Mesenteric fat pad (tissue), 1 donor: Measurements from ENCODE around the gene NCK2. TPM values are rescaled to one million over a fixed set of nuclear protein-coding genes. Genes with fewer than 3 reads are reported as not detected.

ENCODE experiments used
- DNase-seq: peaks from one replicate; pipeline ENCODE4 v3.0.0-alpha.2; 2020; ENCODE audit warnings: low spot score
- total RNA-seq: library from RNA; stranded (reverse); fragmentation: NEBNext Ultra II Directional; extraction: Animal tissue kit (Norgen Biotek cat#: 25700); gene quantifications from one replicate; pipeline ENCODE4 v1.2.1, GENCODE V29; 2021
- donor health status: DM: yes; HTN: yes; CAD: no.

NCK2 gene
- total RNA-seq, 1 donor from 2014 or later: 39.7 TPM

DNA sequence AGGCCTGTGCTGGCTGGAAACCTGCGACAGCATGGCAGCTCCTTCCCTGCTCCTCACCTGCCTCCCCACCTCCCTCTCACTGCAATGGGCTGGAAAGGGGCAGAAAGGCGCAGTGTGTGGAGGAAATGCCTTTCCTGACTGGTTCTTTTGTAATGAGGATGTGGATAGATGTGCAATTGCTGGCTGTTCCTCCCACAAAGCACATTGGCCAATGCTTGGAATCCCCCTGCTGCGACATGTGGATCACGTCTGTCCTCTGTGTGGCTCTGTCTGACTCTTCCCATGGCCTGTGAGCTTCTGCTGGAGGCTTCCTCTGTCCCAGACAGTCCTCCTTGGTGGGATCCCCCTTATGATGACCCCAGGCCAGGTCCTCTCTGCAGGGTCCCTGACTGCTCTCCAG, 172.5 kb downstream of the NCK2 start:
- no peak for DNase-seq

DNA sequence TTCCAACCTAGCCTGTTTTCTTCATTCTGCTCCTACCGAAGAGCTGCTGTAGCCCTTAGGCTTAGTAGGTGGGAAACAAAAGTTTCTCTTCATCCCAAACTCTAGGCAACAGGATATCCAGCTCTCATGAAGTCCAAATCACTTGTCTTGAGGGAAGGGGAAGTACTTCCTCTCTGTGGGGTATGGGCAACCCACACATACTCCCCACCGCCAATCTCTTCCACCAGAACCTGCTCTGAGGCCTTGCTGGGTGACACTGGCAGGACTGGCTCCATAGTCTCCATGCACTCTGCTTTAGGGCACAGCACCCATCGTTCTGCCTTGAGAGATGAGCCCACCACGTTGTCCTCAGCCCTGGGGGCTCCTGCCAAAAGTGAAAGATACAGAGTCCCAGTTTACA, 173.0 kb downstream of the NCK2 start:
- DNase-seq: no peak

DNA sequence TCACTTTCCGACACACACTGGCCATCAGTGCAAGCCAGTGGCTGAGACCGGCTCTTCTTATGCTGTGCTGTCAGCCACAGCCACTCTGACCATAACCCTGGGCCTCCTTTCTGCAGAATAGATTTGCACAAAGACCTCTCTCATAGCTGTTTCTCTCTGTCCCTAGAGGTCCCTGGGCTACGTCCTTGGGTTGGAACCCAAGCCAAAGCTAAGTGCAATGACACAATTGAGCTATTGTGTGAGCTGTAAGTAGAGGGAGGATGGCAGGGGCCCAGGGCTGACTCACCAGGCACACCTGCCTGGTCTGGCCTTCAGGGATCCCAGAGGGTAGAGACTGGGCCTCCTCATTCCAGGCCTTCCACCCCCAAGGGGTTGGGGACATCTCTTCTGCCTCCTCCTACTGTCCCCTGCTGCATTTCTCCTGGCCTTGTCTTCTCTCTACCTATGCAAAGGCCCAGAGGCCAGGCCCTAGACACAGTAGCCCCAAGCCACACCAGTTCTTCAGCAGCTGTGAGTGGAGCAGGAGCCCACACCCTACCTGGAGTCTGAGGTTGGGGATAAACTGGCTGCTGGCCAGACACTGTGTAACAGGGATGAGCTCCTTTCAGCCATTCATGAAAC, 174.6 kb downstream of the NCK2 start:
- DNase-seq: no peak

DNA sequence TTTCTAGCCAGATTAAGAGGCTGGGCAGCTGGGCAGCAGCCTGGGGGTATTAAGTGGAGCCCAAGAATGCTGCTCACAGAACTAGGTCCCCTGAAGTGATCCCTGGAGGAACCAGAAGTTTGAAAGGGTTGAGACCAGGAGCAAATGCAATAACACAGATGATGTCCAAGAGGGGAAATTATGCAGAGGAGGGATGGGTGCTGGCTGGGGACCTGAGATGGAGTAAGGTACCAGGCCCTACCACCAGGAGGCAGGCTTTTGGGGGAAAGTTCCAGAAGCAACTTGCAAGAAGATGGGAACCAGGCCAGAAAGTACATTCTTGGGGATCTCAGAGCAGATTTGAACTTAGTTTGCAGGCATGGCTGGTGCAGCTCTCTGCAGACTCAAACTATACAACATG, 175.1 kb downstream of the NCK2 start:
- DNase-seq: no peak

DNA sequence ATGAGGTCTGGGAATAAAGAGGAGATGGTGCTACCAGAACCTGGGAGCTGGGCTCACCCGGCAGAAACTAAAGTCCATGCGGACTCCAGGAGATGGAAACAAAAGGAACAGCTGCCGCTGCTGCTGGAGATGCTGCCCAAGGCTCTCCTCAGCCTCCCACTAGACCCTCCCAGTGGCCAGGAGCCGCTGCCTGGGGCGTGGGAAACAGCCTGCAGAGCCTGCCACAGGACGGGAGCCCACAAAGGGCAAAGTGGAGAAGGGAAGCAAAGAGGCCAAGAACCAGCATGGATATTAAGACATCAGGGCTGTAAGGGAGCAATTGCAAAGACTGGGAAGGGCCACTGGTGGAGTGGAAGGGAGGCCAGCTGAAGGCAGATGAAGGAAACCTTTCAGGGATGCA, 179.6 kb downstream of the NCK2 start:
- no peak for DNase-seq

DNA sequence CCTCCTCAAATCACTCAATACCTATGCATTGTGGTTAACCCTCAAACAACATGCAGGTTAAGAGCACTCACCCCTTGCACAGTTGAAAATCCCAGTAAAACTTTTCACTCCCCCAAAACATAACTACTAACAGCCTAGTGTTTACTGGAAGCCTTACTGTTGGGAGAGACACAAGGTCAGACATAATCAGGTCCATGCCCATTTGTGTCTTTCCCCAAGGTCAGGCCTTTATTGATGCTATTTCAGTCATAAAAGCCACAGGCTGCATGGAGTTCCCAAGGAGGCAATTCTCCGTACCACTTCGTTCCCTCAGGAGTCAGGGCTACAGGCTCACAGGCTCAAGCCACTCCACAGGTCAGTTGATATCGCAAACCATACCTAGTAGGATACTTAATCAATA, 180.2 kb downstream of the NCK2 start:
- DNase-seq: no peak

DNA sequence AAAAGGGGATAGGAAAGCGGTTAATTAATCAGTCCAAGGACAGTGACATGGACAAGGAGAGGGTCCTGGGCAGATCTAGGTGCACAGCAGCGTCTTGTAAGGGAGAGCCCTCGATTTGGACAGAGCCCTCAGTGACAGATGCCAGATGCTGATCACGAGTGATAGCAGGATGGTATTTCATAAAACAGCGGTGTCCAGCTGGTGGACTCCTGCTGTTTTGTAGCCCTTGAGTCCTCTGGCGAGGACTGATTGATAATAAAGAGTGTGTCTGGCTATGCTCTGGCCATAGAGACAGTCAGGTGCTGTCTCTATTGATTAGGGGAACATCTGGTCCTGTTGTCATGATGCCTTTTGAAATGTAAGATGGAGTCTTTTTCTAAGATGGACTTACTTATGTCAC, 180.7 kb downstream of the NCK2 start:
- no peak for DNase-seq

DNA sequence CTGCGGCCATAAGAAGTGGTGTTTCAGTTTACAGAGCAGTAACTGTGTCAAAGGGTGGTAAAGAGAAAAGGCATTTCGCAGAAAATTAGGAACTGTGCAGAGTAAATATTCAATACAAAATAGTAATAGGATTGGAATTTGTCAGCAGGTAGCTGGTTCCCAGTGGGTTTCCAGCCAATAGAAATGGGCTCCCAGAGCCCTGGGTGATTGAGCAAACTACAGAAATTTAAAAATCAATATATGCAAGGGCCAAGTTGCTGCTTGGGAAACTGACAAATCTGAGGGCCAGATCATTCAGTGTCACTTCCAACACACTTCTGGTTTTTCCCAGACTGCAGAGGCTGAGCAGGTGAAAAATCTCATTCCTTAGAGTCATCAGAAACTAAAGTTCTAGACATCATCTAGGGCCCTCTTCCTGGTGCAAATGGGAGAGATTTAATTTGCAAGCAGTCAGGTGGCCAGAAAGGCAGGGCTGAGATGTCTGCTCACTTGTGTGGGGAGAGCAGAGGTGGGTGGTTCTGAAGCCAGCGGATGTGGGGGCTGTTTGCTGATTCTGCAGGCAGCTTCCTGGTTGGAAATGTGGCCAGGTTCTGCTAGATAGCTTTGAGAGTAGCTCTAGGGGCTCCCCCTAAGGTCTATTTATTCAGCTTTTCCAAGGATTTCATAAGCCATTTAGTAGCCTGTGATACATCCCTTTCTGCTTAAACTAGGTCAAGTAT, 182.4 kb downstream of the NCK2 start:
- DNase-seq: no peak

DNA sequence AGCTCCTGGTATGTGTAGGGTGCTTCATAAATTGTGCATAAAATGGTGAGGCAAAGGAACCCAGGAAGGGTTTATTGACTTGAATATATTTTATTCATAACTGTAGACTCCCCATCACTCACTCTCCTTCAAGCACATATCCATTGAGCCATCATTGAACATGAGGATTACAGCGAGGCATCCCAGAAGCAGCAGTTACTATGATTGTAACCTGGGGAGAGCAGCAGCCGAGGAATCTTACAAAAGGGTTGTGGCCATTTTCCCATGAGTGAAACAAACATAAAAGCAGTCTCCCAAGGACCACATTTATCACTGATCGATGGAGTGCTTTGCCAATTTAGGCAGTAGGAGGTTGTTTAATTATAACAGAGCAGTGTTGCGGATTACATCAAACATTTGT, 183.4 kb downstream of the NCK2 start:
- no peak for DNase-seq

DNA sequence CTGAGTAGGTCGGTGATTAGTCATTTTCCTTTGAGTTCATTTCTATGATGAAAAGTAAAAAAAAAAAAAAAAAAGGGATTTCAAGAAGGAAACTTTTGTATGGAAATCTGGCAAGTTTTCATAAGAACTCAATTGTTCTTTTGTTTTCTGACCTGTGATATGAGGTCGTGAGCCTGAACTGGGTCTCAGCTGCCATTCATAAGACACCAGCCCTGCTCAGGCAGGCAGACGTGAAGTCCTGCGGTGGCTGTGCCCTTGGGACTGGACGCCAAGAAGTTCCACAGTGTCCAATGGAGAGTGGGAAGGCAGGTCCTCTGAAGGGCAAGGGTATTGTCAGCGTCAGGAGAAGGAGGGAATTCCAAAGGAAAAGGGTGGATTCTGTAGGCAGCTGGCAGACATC, 183.9 kb downstream of the NCK2 start:
- no peak for DNase-seq

DNA sequence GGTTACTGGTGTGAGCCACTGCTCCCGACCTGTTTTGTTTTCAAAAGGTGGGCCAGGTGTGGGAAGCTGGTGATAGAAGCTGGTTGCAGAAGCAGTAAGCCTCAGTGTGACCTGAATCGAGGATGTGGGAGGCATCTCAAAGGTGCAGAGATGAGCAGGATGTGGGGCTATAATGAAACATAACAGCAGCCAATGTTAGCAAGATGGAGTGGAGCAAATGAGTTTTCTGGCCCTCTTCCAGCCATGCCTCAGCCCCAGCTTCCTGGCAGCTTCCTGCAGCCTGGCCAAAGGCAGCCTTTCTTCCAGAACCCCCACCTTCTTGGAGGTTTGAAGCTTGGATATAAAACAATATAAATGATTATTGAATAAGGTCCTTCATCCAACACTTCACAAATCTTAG, 184.8 kb downstream of the NCK2 start:
- no peak for DNase-seq

DNA sequence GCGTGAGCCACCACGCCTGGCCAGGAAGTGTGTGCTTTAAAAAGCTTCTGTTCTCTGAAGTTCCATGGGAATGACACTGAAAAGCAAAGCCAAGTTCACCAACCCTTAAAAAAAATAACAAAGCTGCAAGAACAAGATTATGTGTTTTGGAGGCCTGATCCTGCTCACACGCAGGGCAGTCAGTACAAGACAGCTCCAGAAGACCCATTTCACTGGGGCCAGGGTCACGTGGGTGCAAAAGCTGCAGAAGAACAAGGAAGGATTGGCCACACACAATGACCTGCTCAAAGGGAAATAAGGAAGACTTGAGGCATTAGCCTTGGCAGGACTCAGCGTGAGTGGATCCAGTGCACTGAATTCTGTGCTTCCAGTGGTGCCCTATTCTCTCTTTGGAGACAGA, 187.9 kb downstream of the NCK2 start:
- DNase-seq: no peak

DNA sequence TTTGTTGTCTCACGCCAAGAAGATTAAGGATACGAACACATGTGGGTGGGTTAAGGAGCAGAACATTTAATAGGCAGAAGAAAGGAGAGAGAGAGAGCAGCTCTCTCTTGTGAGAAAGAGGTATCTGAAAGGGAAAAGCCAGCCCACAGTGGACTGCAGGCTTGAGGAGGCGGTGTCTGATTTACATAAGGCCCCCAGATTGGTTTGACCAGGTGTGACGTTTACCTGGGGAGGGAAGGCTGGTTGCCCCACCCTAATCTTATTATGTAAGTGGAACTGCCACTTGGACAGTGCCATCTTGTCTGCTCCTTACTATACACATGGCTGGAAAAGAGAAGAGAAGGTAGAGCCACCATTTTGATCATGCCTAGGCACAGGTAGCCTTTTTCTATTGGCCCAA, 189.2 kb downstream of the NCK2 start:
- no peak for DNase-seq

DNA sequence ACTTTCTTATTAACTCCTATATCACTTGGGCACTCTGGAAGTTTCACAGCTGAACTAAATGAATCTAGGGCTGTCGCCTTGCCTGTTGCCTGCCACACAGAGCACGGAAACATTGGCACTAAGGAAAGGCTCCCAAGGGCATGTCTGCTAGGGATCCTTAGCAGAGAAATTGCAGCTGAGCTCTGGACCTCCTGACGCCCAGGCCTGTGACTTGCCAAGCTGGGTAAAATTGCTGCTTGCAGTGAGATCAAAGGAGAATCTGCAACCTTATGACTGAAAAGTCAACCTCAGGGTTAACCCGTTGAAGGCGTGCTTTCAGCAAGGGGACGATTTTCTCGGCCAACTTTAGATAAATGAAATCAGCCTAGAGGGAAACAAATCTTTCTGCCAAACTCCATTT, 189.8 kb downstream of the NCK2 start:
- DNase-seq: no peak

DNA sequence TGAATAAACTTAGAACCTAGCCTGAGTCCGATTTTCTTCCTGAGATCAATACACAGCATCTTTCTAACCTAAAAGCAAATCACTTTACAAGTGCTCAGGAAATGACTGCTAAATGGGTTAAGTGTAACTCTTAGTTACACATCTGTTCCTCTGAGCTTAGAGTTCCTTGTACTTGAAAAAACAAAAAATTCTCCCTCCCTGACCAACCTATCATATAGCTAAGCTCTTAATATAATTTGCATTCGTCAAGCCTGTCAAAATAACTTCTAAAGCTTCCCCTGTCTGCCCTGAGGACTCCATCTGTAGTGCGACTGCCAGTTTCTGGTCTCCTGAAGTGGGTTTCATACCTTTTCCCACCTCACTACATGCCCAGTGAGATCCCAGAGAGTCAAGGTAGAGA, 190.4 kb downstream of the NCK2 start:
- no peak for DNase-seq

DNA sequence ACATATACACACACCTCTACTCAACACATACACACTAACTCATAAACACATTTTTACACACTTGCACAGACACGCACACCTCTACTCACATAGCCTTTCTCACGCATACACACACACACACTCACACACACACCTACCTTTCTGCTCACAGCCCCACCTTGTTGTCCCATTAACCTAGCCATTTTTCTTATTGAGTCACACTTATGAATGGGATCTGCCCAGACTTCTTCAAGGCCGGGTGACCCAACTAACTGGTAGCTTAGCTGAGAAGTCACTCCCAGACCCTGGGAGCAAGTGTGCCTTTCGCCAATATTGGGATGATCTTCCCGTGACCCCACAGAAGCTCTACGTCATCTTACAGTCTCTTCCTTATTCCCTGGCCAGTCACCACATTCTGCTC, 192.2 kb downstream of the NCK2 start:
- DNase-seq: no peak

DNA sequence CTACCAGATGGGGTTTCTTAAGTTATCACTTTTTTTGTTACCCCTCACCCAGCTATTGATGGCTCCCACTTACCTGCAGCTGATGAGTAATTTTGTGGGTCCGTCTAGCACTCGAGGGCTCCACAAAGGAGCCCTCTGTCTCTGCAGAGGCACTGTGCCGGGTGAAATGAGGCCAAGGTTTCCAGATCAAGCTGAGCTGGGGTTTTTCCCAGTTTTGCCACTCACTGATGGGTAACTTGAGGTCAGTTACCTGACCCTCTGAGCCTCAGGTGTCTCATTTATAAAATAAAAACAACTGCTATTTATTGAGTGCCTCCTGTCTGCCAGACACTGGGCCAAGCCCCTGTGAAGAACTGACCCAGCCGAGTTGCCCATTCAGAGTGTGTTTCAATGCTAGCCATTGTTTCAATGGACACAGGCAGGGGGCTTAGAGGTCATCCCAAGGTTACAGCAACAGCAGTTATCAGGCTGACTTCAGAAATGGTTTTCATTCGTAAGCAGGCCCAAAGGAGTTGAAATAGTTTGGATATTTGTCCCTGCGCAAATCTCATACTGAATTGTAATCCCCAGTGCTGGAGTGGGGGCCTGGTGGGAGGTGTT, 192.9 kb downstream of the NCK2 start:
- DNase-seq: no peak
